G401 (cell line): ENCODE results near the gene STIL. TPM values are rescaled to one million over a fixed set of nuclear protein-coding genes. Genes with fewer than 3 reads are reported as not detected.

Experiments
- DNase-seq: peaks from one replicate; pipeline ENCODE4 v3.0.0-alpha.2; 2015; ENCODE audit warnings: low spot score
- in situ Hi-C: cut with HindIII; loops from 2 replicates; pipeline ENCODE4 v1.10.0; 2016; ENCODE audit warnings: low sequenced_read_pairs, mixed read lengths
- total RNA-seq: library from RNA; depleted of rRNA; stranded (reverse); fragments of >200 nt; shearing (Covaris generic); gene quantifications from 2 replicates; pipeline ENCODE4 v1.2.3, GENCODE V29; 2014

STIL gene
- total RNA-seq, 1 experiment from 2014 or later = 23.8 TPM

DNA sequence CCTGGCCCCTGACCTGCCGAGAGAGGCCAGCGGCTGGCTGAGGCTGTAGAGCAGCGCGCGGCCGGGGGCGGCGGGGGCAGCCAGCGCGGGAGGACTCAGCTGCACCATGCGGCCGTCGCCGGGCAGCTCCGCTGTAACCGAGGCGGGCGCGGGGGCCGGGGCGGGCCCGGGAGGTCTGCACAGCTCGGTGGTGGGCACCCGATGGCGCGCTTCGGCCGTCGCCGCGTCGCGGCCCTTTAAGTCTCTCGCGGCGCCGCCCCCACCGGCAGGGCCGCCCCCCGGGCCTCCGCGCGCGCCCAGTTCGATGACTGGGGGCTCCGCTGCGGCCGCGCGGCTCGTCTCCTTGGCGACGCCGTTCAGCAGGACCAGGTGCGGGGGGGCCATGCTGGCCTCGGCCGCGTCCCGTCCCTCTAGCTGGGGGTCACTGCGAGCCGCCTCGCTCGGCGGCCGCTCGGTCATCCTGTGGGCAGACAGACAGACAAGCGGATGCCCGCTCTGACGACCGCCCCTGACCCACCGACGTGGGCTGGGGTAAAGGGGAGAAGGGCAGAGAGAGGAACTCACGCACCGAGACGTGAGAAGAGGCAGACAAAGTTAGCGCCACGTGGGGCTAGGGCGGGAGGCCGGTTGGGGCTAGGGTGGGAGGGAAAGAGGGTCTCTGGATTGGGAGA lies 88.4 kb downstream of the STIL start:
- in situ Hi-C loops = no loop called here
- DNase-seq = no peak

DNA sequence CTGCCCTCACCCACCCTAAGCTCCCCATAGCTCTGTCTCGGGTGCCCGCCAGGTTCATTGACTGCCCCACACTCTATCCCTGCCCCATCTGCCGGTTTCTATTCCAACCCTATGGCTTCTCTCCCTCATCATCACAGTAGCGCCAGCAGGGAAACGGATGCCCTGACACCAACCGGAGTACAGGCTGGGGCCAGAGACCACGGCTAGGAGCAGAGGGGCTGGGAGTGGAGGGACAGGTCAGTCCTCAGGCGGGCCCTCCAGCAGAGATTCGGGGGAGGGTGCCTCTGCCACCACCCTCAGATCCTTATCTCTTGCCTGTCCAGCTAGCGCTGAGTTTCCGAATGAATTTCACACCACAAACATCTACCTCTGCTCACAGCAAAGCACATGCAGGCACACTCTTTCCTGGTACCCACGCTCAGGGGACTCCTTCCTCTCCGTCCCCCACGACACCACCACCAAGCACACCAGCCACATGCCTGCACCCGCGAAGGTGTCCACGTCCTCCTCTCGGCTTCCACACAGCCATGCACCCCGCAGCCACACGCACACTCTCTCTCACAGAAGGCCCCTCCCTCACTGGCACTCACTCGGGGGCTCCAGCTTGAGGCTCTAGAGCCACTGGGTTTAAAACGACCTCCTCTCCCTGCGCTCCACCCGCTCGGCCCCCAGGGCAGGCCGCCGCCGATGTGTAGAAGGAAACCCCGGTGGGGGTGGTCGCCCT lies 89.1 kb downstream of the STIL start:
- in situ Hi-C loops = no loop called here
- no peak for DNase-seq

DNA sequence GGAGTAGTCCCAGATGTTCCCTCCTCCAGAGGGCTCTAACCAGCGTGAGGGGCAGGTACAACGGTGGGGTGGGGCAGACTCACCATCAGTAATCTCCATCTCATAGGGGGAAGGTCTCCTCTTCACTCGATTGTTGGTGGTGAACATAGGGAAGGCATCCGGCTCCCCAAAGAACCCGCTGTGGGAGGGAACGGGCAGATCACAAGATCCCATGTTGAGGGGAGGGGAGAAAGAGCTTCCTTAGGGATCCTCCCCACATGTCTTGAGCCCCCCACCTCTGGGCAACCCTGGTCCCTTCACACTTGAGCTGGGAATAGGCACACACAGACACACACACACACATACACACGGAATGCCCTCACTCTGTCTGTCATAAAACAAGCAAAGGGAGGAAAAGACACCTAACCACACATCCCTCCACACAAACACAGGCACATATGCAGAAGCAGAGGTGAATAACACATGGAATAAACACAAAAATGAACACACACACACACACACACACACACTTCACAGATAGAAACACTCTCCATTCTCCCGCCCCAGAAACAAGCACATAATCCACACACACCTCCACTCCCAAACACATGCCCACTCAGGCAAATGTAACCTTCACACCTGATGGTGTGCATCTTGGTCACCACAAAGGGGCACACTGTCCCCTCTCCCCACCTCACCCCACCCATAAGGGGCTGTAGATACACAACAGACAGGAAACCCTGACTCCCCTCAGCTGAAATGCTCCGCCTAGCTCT lies 89.8 kb downstream of the STIL start:
- DNase-seq = no peak
- in situ Hi-C loops = no loop called here

DNA sequence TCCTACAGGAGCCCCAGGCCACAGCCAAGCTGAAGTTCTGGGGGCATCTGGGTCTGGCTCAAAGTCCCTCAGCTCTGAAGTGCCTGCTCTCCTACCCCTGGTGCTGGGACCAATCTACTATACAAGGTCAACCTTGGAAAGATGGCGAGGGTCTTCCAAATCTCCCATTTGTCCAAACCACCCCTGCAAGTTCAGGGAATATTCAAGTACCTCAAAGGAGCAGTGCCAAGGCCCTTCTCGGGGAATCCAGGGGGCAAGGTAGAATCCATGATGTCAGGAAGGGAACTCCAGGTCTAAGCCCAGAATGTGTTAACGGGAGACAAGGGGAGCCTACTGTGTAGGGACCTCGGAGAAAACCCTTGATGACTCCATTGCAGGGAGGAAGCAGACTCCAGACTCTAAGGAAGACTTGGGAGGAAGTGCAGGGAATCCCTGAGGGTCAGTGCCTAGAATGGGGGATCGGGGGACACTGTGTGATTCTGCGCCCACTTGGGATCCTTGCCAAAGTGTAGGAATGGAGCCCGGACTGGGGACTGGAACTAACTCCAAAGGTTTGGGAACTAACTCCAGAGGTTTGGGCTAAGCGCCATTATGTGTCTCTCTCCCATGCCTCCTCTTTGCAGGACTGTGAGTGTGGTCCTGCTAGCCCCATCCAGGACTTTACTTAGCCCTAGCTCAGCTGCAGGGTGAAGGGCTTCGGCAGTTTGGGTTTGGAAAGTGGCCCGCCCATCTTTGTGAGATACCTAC lies 90.6 kb downstream of the STIL start:
- in situ Hi-C loops = no loop called here

DNA sequence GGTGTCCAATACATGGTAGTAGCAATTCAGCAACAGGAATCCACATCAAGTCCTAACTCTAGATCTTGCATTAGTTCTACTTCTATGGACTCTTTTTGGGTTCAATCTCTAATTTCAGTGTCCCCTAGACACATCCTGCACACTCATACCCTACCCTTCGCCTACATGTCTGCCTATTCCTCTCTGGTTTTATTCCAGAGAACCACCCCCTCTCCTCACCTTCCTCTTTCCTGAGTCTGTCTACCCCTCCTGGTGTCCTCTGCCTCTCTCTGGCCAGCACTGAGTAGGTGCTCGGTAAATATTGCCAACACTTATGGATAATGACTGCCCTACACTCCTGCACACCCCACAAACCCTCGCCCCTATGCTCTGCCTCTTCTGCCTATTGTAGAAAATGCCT lies 91.5 kb downstream of the STIL start:
- in situ Hi-C loops = no loop called here
- no peak for DNase-seq

More for the DNA sequence above, 90.6 kb downstream of the STIL start:
- DNase-seq = no peak

DNA sequence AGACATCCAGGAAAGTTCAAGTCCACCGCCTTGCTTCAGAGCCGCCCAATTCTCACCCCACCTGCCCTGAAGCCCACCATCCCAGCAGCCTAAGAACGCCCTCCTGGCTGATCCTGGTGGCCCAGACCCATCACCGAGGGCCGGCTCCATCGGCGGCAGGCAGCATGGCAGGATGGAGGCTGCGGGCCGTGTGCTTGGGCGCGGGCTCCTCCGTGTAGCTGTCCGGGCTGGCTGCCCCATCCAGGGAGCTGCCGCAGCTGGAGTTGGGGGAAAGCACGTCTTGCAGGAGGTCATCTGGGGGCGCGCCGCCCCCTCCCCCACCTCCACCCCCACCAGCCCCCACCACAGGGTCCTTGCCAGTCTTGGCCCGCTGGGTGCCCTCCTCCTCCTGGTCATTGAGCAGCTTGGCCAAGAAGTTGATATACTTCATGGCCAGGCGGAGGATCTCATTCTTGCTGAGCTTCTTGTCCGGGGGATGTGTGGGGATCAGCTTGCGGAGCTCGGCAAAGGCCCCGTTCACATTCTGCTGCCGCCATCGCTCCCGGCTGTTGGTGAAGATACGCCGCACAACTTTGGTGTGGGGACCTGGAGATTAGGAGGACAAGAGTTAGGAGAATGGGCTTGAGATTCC lies 94.2 kb downstream of the STIL start:
- no peak for DNase-seq
- in situ Hi-C loops = no loop called here

DNA sequence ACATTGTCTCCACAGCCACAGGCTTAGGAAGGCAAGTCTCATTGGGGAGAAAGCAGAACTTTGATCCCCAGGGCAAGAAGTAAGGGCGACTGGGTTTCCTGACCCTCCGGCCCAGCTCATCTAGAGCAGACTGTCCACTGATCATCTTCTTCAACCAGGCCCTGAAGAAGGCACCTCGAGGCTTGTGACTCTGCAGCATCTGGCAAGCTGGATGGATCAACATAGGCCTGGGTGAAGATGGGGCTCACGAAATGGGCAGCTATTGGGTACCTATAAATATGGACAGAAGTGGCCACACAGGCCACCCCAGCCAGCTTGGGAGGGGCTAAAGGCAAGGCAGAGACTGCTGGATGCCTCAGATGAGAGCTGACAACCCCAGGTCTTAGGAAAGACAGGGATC lies 94.9 kb downstream of the STIL start:
- in situ Hi-C loops = no loop called here
- DNase-seq = no peak

DNA sequence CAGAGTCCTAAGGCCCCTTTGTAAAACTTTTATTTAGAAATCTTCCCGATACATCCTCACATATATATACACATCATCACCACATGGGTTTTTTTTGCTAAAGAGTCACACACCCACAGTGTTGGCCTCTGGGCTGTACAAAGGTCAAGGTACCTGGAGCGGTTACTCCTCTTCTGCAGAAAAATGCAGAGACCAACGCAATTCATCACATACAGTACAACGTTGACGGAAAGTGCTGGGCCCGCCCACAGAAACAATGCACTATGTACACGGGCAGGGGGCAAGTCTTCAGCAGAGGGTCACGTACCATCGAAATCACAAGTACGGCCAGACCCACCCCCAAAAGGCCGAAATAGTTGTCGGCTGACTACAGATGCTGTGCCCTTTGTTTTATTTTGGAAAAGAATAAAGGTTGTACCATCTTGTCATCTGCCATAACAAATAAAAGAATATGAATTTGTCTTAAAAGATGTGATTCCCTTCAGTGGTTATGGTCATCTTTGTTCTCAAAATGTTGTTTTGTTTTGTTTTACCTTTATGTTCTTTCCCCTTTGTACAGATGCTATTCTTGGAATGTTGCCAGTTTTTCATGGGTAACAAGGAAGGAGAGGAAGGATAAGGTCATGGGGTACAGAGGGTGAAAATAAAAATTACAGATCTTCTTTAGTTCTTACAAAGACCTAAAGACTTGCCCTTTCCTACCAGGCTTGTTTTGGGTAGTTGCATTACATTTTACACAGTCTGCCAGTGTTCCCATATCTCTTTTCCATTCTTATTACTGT lies 97.5 kb downstream of the STIL start:
- DNase-seq = no peak
- in situ Hi-C loops = no loop called here

DNA sequence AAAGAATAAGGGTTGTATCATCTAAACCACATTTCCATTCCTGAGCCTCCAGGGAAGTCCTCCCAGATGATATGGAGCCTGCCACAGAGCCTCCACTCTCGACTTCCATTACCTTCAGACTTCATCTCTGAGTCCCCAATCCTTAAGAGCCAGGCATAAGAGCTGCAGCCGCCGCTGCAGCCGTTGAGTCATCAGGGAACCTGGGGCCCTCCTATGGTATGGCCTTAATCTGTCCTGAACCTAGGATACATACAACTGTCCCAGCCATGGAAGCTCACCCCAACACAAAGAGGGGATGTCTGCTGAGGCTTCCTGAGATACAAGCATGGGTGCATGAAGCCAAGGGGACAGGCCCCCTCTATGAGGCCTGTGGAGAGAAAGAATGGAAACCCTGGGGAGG lies 98.2 kb downstream of the STIL start:
- in situ Hi-C loops = no loop called here
- no peak for DNase-seq

DNA sequence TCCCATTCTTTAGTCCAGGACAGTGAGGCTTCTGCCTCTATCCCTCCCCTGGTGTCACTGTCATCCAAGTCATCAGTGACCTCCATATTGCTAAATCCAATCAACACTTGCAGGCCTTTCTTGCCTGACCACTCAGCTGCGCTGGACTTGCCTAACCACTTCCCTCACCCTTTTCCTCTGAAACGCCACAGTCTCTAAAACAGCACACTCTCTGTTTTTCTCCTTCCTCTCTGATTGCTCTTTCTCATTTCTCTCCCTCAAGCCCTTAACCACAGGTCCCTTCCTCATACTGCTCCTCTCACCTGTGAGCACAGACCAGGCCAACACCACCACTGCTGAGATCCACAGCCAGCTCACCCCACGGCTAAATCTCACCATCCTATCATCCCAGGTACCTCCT lies 99.4 kb downstream of the STIL start:
- no peak for DNase-seq
- in situ Hi-C loops = no loop called here

DNA sequence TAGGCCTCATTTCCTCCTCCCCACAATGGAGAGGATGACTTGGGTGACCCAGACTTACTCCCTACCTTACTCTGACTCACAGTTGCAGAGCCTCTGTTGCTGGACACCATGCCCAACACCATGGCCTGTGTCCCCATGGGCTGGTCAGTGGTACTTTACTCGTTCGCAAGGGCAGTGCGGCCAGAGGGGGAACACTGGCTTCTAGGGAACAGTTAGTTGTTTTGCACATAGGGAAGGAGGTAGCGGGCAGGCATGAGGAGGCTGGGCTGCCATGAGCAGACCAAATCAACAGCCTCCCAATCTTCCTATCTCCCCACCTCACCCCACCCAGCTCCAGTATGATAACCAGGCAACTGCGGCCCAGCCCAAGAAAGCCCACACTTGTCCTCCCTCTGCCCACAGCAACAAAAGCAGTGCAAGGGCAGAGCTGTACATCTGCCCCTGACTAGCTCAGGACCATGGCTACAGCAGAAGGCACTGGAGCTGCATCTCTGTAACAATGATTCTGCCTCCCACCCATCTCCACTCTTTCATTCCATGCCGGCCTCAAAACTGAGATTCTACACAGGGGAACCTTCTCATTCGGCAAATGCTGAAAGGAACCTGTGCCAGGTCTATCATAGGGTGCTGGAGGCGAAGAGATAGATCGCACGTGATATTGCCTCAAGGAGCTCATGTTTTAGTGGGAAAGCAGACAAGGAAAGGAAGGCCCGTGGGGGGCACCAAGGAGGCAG lies 100.5 kb downstream of the STIL start:
- DNase-seq = no peak
- in situ Hi-C loops = no loop called here

DNA sequence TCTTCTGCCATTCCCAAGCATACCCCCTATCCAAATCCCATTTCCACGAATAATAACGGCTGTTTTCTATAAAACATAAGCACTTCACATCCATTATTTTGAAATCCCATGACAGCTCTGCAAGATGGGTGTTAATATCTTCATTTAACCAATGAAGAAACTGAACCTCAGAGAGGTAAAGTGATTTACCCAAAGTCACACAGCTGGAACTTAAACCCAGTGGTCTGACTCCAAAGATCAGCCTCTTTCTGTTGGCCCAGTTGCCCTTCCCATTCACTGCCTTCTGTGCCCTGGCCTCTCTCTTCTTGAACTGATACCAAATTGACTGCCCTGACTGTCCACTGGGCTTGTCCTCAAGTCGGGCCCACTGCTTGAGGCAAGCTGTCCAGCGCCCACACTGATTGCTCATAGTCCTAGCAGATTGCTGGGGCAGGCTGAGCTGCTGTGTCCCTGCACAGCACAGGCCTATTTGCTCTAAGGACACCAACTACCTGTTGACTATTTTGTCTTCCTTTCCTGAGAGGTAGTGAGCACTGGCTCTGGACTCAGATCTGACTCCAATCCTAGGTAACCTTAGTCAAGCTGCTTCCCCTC lies 101.2 kb downstream of the STIL start:
- no peak for DNase-seq
- in situ Hi-C loops = no loop called here

DNA sequence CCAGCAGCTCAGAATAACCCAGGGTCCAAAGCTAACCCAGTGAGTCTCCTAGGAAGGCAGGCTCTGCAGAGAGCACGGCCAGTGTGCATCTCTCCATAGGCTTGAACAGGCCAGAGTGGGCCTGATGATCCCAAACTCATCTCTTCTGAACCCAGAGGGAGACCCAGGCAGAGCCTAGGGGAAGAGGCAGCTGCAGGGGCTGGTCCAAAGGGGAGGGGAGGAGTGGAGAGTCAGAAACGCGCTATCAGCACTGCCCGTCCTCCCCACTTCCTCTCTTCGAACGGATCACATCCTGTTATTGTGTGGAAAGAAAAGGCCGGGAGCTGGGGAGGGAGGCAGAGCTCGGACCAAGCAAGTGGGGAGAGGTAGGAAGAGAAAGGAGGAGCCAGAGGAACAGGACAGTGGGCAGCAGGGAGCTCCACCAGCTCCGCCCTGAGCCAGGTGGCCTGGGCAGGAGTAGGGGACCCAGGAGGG lies 102.1 kb downstream of the STIL start:
- no peak for DNase-seq
- in situ Hi-C loops = no loop called here

DNA sequence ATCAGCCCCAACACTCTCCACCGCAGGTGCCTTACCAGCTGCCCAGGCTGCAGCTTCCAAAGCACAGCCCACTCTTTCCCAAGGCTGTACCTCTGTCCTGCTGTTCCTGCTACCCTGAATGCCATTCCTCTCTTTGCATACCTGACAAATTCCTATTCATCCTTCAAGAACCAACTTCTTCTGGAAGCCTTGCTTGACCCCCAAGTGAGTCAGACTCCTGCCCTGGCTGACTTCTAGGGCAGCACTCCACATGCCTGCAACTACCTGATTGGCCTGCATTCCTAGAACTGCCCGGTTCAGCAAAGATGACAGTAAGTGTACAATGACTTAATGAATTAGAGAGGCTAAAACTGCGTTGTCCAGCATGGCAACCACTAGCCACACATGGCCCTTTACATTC lies 103.3 kb downstream of the STIL start:
- in situ Hi-C loops = no loop called here
- DNase-seq = no peak

DNA sequence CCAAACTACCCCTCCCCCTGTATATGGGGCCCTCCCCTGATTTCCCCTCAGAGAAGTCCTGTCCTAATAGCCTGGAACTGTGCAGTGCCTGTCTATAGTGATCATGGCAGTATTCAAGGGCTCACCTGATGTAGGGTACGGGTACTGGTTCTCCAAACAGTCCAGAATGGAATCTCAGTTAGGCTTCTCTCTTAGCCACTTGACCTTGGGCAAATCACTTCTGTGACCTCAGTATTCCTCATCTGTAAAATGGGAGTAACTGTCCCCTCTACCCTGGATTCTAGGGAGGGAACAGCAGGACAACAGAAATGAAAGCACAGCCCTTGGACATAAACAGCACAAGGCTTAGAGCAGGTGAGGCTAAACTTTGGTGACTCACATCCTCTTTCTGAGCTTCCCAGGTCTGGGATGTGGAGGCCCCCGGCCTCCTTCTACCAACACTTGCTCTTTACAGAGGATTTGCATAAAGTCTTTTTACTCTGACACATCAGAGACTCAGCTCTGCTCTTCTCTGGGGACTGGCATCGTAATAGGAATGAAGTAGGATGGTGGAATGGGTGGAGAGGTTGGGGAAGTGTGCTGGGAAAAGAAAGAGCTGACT lies 104.1 kb downstream of the STIL start:
- in situ Hi-C loops = no loop called here
- DNase-seq = no peak

DNA sequence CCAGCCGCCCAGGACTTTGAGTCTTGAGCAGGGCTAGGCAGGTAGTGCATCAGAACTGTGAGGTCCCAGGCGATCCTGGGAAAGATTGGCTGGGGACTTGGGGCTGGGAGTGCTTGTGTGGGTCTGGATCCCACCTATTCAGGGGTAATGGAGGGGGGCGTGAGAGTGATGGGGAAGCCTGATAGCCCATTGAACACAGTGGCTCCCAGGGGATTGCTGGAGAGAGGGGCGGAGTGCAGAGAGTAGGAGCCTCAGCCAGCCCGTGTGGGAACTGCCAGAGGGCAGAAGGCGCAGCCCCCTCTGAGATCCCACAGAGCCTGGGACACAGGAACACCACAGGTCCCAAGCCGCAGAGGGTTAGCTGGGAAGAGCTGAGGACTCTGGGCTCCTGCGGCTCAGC lies 104.9 kb downstream of the STIL start:
- in situ Hi-C loops = no loop called here
- DNase-seq = no peak

DNA sequence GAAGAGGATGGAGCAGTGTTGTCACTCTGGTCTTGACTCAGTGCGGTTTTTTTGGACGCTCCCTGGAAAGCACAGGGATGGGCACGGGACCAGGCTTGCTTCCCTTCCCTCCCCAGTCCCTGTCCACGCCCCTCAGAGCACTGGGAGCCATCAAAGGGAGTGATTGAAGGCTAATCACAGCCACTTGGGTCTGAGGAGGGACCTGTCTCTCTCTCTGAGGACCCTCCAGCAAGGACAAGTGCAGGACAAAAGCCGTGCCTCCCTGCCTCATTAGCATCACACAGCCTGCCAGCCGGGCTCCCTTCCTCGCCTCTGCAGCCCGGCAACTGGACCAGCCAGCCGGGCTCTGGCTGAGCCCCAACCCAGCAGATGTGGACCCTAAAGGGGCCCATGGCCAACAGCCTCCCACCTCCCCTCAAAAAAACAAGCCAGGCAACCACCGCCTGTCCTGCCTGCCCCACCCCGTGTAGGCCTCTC lies 105.5 kb downstream of the STIL start:
- in situ Hi-C loops = no loop called here
- DNase-seq = no peak
